Cardiac muscle cell (in vitro differentiated cells and primary cell): ENCODE results near the gene CLCA4. TPM values are rescaled to one million over a fixed set of nuclear protein-coding genes. Genes with fewer than 3 reads are reported as not detected.
A peak's percentile ranks its signal among the peaks of the same experiment; 100 is the strongest.

Experiments
- DNase-seq, 2 donors: peaks; one replicate each; pipeline versions ENCODE4 v3.0.0 to v3.0.0-alpha.2; 2010 to 2017; ENCODE audit warnings: low read depth in 1 of 2, low spot score in 1 of 2
- H3K27ac ChIP-seq: fragments of 200-600 bp; sonication (generic); 2 replicates; pipeline ENCODE4 v1.5.1; 2016
- H3K27me3 ChIP-seq: fragments of 200-600 bp; sonication (generic); 2 replicates; pipeline ENCODE4 v1.6.0; 2016; ENCODE audit warnings: control low read depth
- H3K36me3 ChIP-seq: fragments of 200-600 bp; sonication (generic); 2 replicates; pipeline ENCODE4 v1.5.1; 2016; ENCODE audit warnings: control low read depth
- H3K4me1 ChIP-seq: fragments of 200-600 bp; sonication (generic); 2 replicates; pipeline ENCODE4 v1.8.1; 2017; ENCODE audit warnings: low read depth, mild to moderate bottlenecking, mixed run types
- H3K4me3 ChIP-seq: fragments of 200-600 bp; sonication (generic); 2 replicates; pipeline ENCODE4 v1.5.1; 2016; ENCODE audit warnings: mild to moderate bottlenecking
- H3K9me3 ChIP-seq: fragments of 200-600 bp; sonication (generic); 2 replicates; pipeline ENCODE4 v1.5.1; 2017; ENCODE audit warnings: low read depth, mild to moderate bottlenecking, control low read depth
- polyA plus RNA-seq: library from polyadenylated mRNA; unstranded; fragments of >200 nt; fragmentation: Nextera tagmentation; extraction: Ambion mirVana; gene quantifications from 2 replicates; pipeline ENCODE4 v1.2.1, GENCODE V29; 2016
- total RNA-seq: library from RNA; depleted of rRNA; stranded (reverse); fragments of >200 nt; gene quantifications from 2 replicates; pipeline ENCODE4 v1.2.3, GENCODE V29; 2016
- TF ChIP-seq, protein P1 (sequence below): IDR thresholded peaks from 2 replicates; pipeline ENCODE4 v1.5.1; 2012; ENCODE audit warnings: low read depth, mild to moderate bottlenecking, low read length

Gene CLCA4
- total and polyA plus RNA-seq, 2 experiments from 2014 or later = not detected

DNA sequence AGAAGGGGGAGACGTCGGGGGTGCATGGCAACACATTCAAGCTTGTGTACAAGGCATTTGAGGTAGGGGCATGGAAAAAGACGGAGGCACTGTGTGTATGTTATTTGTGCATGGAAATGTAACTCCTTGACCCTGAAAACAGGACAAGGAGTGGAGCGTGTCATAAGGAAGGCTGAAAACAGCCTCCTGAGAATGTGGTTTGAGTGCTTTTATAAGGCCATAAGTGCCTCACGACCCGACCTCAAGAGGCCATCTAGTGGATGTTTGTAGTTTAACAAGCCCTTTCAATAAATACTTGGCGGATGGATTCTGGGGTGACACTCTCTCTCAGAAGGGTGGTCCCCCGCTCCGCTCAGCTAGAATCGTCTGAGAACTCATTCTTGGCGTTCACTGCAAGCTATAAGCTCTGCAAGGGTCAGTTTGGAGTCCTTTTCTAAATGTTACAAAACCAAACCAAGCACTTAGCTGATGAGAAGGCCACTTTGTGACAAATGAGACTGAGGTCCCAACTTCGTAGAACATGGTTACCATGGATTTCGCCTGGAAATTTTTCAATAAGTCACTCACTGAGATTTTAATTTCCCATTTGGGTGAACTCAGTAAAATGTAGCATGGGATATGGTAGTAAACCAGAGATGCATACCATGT, 38.8 kb upstream of the CLCA4 start:
- TF ChIP-seq, protein P1, sequence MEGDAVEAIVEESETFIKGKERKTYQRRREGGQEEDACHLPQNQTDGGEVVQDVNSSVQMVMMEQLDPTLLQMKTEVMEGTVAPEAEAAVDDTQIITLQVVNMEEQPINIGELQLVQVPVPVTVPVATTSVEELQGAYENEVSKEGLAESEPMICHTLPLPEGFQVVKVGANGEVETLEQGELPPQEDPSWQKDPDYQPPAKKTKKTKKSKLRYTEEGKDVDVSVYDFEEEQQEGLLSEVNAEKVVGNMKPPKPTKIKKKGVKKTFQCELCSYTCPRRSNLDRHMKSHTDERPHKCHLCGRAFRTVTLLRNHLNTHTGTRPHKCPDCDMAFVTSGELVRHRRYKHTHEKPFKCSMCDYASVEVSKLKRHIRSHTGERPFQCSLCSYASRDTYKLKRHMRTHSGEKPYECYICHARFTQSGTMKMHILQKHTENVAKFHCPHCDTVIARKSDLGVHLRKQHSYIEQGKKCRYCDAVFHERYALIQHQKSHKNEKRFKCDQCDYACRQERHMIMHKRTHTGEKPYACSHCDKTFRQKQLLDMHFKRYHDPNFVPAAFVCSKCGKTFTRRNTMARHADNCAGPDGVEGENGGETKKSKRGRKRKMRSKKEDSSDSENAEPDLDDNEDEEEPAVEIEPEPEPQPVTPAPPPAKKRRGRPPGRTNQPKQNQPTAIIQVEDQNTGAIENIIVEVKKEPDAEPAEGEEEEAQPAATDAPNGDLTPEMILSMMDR = peak; percentile 55
- H3K27me3 ChIP-seq = no peaks in the 10 kb centered on the region
- H3K27ac ChIP-seq = no peak overlapping the region
- H3K4me1 ChIP-seq = peaks cover 18% of the 10 kb centered on the region
- DNase-seq = peak; percentile 36 to 70
- H3K4me3 ChIP-seq = no peak overlapping the region
- no peaks in the 10 kb centered on the region for H3K9me3 ChIP-seq
- no peaks in the 10 kb centered on the region for H3K36me3 ChIP-seq

DNA sequence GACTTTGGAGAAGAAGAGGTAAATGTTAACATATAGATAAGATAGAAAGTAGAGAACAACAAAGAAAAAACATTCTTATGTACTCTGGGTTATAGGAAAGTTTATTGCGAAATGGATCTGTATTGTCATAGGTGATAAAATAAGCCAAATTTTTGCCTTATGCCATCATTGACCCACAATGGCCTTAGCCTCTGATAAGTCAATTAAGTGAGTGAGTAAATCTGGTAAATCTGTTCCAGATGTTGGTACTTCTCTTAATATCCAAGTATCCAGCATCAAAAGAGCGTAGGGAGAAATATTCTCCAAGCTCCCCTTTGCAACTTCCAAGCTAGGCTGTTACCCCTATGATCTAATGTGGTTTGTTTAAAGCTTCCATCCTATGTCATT, 38.3 kb upstream of the CLCA4 start:
- DNase-seq = peak in 1 of 2 donors; percentile 42
- Histone ChIP-seq H3K27me3 (no peaks in the 10 kb centered on the region), H3K4me1 (peaks cover 17% of the 10 kb centered on the region), H3K27ac (no peak overlapping the region), H3K36me3 (no peaks in the 10 kb centered on the region), H3K9me3 (no peaks in the 10 kb centered on the region), H3K4me3 (no peak overlapping the region)
- TF ChIP-seq, protein P1 = no peak

DNA sequence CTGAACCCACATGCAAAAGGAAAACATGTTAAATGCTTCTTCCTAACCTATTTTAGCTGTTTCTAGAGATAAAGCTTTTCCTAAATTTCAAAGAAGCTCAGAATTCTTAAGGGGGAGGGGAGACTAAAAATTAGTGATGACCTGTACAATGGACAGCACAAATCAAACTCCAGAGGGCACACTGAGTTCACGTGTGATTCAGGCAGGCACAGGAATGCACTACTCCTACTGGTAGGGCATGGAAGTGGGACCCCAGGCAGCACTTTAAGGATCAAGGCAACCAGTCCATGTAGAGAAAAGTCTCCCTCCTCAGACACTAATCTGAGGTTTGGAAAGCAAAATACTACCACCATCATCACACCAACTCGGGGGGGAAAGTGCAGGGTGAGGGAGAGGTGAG, 31.3 kb upstream of the CLCA4 start:
- no peaks in the 10 kb centered on the region for H3K27me3 ChIP-seq
- no peaks in the 10 kb centered on the region for H3K36me3 ChIP-seq
- no peaks in the 10 kb centered on the region for H3K4me1 ChIP-seq
- H3K9me3 ChIP-seq = no peaks in the 10 kb centered on the region
- peak; percentile 33 to 57 for DNase-seq
- TF ChIP-seq, protein P1 = peak; percentile 37
- H3K27ac ChIP-seq = no peak overlapping the region
- H3K4me3 ChIP-seq = no peak overlapping the region

DNA sequence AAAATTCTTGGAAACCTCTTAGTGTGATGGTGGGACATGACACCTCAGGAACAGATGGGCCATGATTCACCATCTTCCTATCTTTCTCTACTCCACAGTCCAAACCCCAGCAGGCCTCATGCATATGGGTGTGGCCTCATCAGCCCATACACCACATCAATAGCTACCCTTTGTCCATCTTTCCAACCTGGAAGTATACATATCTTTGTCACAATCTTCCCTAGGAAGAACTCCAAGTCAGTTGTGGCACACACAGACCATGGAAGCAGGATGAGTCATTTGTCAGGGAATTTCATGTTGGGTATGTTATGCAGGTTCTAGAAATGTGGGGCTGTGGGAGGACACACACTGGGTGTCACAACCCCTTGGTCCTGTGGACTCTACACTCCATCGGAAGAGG, 30.5 kb upstream of the CLCA4 start:
- Histone ChIP-seq H3K27me3 (no peaks in the 10 kb centered on the region), H3K27ac (no peak overlapping the region), H3K36me3 (no peaks in the 10 kb centered on the region), H3K4me3 (no peak overlapping the region), H3K4me1 (no peaks in the 10 kb centered on the region), H3K9me3 (no peaks in the 10 kb centered on the region)
- peak in 1 of 2 donors; percentile 12 for DNase-seq
- TF ChIP-seq, protein P1 = no peak

DNA sequence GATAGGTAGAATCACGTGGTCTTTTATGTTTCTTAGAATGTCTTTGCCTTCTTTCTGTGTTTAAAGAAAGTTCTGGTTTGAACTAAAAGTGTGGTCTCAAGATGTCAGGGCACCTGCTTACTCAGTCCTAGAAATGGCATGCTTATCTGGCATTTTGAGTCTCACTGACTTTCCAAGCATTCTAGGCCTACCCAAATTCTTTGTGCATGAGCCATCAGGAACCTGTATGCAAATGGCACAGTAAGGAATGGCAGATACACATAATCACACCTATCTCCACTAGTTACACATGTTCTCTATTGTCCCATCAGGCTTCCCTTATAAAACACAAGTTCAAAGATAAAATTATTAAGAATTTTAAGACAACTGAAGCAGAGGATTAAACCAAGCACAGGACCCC, 29.5 kb upstream of the CLCA4 start:
- TF ChIP-seq, protein P1 = no peak
- no peak for DNase-seq
- Histone ChIP-seq H3K4me3 (no peak overlapping the region), H3K27ac (no peak overlapping the region), H3K36me3 (no peaks in the 10 kb centered on the region), H3K27me3 (no peaks in the 10 kb centered on the region), H3K9me3 (no peaks in the 10 kb centered on the region), H3K4me1 (no peaks in the 10 kb centered on the region)
